ENCODE data around the gene OTX2.

Gene OTX2

GRCh38 chr14:56812364-56813141, 2.3 kb upstream of the OTX2 start:
- Histone ChIP-seq H3K4me1 (ENCODE audit: insufficient read depth, insufficient read length) (peaks cover 2% of the 10 kb centered on the region), H3K9me3 (ENCODE audit: insufficient read depth, low read length) (no peaks in the 10 kb centered on the region), H3K27me3 (ENCODE audit: insufficient read depth, insufficient read length) (peaks cover 100% of the 10 kb centered on the region)

GRCh38 chr14:56811593-56812363, 1.5 kb upstream of the OTX2 start:
- H3K4me1 ChIP-seq (ENCODE audit: insufficient read depth, insufficient read length), result peaks cover 2% of the 10 kb centered on the region

More at GRCh38 chr14:56812364-56813141, 2.3 kb upstream of the OTX2 start:
- no peak overlapping the region for H3K9ac ChIP-seq (ENCODE audit: insufficient read length, low read depth)
- no peaks in the 10 kb centered on the region for H3K36me3 ChIP-seq (ENCODE audit: insufficient read depth, insufficient read length, low read length)
- H3K4me3 ChIP-seq (ENCODE audit: insufficient read length, low read depth), result peak overlapping the region; percentile 11
- no peak for DNase-seq (ENCODE audit: low read depth, low spot score)
- TF ChIP-seq SUZ12 (IDR thresholded peaks at IDR 0.05; ENCODE audit: extremely low read depth, insufficient read depth, insufficient read length) (no peak), ZNF274 (IDR thresholded peaks at IDR 0.05; ENCODE audit: low read depth, low read length) (no peak), YY1 (IDR thresholded peaks at IDR 0.05; ENCODE audit: insufficient read depth, insufficient read length) (no peak)

GRCh38 chr14:56810836-56811592, 735 bp upstream of the OTX2 start:
- Histone ChIP-seq H3K36me3 (ENCODE audit: insufficient read depth, insufficient read length, low read length) (no peaks in the 10 kb centered on the region), H3K4me1 (ENCODE audit: insufficient read depth, insufficient read length) (peaks cover 2% of the 10 kb centered on the region), H3K4me3 (ENCODE audit: insufficient read length, low read depth) (peak overlapping the region; percentile 18), H3K9ac (ENCODE audit: insufficient read length, low read depth) (no peak overlapping the region), H3K27me3 (ENCODE audit: insufficient read depth, insufficient read length) (peaks cover 94% of the 10 kb centered on the region), H3K9me3 (ENCODE audit: insufficient read depth, low read length) (no peaks in the 10 kb centered on the region)
- no peak for DNase-seq (ENCODE audit: low read depth, low spot score)
- no peak for TF ChIP-seq YY1 (IDR thresholded peaks at IDR 0.05; ENCODE audit: insufficient read depth, insufficient read length)
- no peak for TF ChIP-seq SUZ12 (IDR thresholded peaks at IDR 0.05; ENCODE audit: extremely low read depth, insufficient read depth, insufficient read length)
- no peak for TF ChIP-seq ZNF274 (IDR thresholded peaks at IDR 0.05; ENCODE audit: low read depth, low read length)

More at GRCh38 chr14:56811593-56812363, 1.5 kb upstream of the OTX2 start:
- Histone ChIP-seq H3K9me3 (ENCODE audit: insufficient read depth, low read length) (no peaks in the 10 kb centered on the region), H3K9ac (ENCODE audit: insufficient read length, low read depth) (no peak overlapping the region), H3K36me3 (ENCODE audit: insufficient read depth, insufficient read length, low read length) (no peaks in the 10 kb centered on the region), H3K4me3 (ENCODE audit: insufficient read length, low read depth) (peak overlapping the region; percentile 11), H3K27me3 (ENCODE audit: insufficient read depth, insufficient read length) (peaks cover 100% of the 10 kb centered on the region)
- no peak for DNase-seq (ENCODE audit: low read depth, low spot score)
- TF ChIP-seq ZNF274 (IDR thresholded peaks at IDR 0.05; ENCODE audit: low read depth, low read length), result no peak
- no peak for TF ChIP-seq YY1 (IDR thresholded peaks at IDR 0.05; ENCODE audit: insufficient read depth, insufficient read length)
- TF ChIP-seq SUZ12 (IDR thresholded peaks at IDR 0.05; ENCODE audit: extremely low read depth, insufficient read depth, insufficient read length), result peak; percentile 72

- no peak for DNase-seq (ENCODE audit: low read depth, low spot score)
- Histone ChIP-seq H3K9ac (ENCODE audit: insufficient read length, low read depth) (peak overlapping the region; percentile 76), H3K4me3 (ENCODE audit: insufficient read length, low read depth) (peak overlapping the region; percentile 44), H3K36me3 (ENCODE audit: insufficient read depth, insufficient read length, low read length) (no peaks in the 10 kb centered on the region), H3K4me1 (ENCODE audit: insufficient read depth, insufficient read length) (peaks cover 2% of the 10 kb centered on the region), H3K9me3 (ENCODE audit: insufficient read depth, low read length) (no peaks in the 10 kb centered on the region), H3K27me3 (ENCODE audit: insufficient read depth, insufficient read length) (peaks cover 86% of the 10 kb centered on the region)
- peak; percentile 90 for TF ChIP-seq SUZ12 (IDR thresholded peaks at IDR 0.05; ENCODE audit: extremely low read depth, insufficient read depth, insufficient read length)
- TF ChIP-seq ZNF274 (IDR thresholded peaks at IDR 0.05; ENCODE audit: low read depth, low read length), result no peak
- no peak for TF ChIP-seq YY1 (IDR thresholded peaks at IDR 0.05; ENCODE audit: insufficient read depth, insufficient read length)
These were observed 771 bp downstream of the OTX2 start for GRCh38 chr14:56809270-56810146.

- TF ChIP-seq SUZ12 (IDR thresholded peaks at IDR 0.05; ENCODE audit: extremely low read depth, insufficient read depth, insufficient read length) (no peak), ZNF274 (IDR thresholded peaks at IDR 0.05; ENCODE audit: low read depth, low read length) (no peak), YY1 (IDR thresholded peaks at IDR 0.05; ENCODE audit: insufficient read depth, insufficient read length) (no peak)
- Histone ChIP-seq H3K4me3 (ENCODE audit: insufficient read length, low read depth) (peak overlapping the region; percentile 44), H3K27me3 (ENCODE audit: insufficient read depth, insufficient read length) (peaks cover 86% of the 10 kb centered on the region), H3K9ac (ENCODE audit: insufficient read length, low read depth) (peak overlapping the region; percentile 76), H3K9me3 (ENCODE audit: insufficient read depth, low read length) (peaks cover 4% of the 10 kb centered on the region; the same call in 1 of the 2 replicates), H3K36me3 (ENCODE audit: insufficient read depth, insufficient read length, low read length) (peaks cover 3% of the 10 kb centered on the region), H3K4me1 (ENCODE audit: insufficient read depth, insufficient read length) (peaks cover 2% of the 10 kb centered on the region)
- DNase-seq (ENCODE audit: low read depth, low spot score), result no peak
These were observed 1.7 kb downstream of the OTX2 start for GRCh38 chr14:56808383-56809269.
